ENCODE results near the gene PRKAR2B.
"Not testable (repeated sequence)": the region's sequence is repeated elsewhere in the genome, so short reads cannot be mapped to it uniquely, and the experiment has no call there.

PRKAR2B gene

DNA sequence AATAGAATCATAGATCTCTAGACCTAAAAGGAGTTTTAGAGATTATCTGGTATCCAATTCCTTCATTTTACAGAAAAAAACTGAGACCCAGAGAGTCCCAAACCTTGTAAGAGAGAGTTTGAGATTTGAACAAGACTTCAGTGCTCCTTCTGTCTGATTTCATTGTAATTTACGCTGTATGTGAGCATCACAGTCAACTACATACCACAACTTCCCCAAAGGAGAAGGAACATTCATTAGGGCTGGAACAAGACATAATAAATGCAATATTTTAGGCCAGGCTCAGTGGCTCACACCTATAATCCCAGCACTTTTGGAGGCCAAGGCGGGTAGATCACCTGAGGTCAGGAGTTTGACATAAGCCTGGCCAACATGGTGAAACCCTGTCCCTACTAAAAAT is 17.3 kb upstream of the PRKAR2B start:
- DNase-seq (ENCODE audit: low read depth in 2 of 2) = no peak

DNA sequence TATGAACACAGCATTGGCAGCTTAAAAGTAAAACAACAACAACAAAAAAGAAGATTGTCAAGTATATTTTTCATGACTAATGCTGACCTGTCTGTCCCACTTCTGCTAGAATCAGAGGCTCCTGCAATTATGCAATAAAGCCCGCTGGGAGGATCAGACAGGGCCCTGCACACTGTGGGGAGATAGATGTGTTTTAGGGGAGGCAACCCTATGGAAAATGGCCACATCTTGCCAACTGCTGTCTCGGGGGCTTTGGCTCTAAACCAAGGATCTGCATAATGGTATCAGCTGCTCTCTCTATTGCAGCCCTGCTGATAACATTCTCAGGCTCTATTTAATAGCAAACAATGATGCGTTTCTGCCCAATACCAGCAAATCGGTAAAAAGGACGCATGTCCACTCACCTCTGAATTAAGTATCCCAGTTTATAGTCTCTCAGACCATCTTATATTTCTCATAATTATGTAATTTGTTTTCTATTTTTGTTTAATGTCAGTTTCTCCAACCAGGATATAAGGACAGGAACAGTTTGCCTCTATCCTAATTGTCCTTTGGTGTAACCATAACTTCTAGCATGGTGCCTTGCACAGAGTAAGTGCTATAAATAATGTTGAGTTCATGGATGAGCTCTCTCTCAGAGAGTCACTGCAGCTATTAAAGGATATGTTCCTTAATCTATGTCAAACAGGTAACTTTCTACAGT is 15.3 kb upstream of the PRKAR2B start:
- no peak for DNase-seq (ENCODE audit: low read depth in 2 of 2)

- no peak for DNase-seq (ENCODE audit: low read depth in 2 of 2)
Observed at GRCh38 chr7:107029764-107030286, 14.7 kb upstream of the PRKAR2B start.

DNA sequence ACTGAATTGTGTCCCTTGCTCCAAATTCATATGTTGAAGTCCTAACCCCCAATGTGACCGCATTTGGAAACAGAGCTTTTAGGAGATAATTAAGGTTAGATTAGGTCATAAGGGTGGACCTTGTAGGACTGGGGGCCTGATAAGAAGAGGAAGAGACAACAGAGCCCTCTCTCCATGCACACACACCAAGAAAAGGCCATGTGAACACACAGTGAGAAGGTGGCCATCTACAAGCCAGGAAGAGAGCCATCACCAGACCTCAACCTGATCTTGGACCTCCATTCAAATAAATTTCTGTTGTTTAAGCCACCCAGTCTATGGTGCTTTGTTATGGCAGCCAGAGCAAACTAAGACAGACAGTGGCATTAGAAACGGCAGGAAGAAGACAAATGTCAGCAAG is 12.5 kb upstream of the PRKAR2B start:
- DNase-seq (ENCODE audit: low read depth in 2 of 2) = no peak

- DNase-seq (ENCODE audit: low read depth in 2 of 2) = no peak
Observed at GRCh38 chr7:107032720-107033438, 11.6 kb upstream of the PRKAR2B start.

GRCh38 chr7:107034553-107034952 is 10.0 kb upstream of the PRKAR2B start:
- no peak for DNase-seq (ENCODE audit: low read depth in 2 of 2)

- DNase-seq (ENCODE audit: low read depth in 2 of 2) = no peak
Observed at GRCh38 chr7:107035446-107035845, 9.1 kb upstream of the PRKAR2B start.

DNA sequence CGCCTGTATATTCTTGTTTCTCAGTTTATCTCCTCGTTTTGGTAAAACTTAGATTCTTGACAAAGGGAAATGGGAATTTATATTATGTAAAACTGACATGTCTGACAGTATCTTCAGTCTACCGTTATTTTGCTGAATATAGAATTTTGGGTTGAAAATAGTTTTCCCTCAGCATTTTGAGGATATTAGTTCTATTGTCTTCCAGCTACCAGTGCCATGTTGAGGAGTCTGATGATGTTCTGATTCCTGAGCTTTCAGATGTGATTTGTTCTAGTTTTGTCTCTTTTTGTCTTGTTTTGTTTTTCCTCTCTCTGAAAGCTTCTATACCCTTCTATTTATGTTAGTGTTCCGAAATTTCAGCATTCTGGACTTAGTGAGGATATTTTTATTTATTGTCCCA is 8.0 kb upstream of the PRKAR2B start:
- DNase-seq (ENCODE audit: low read depth in 2 of 2) = no peak

- DNase-seq (ENCODE audit: low read depth in 2 of 2) = no peak
Observed at GRCh38 chr7:107037717-107038603, 6.5 kb upstream of the PRKAR2B start.

GRCh38 chr7:107039199-107039900 is 5.2 kb upstream of the PRKAR2B start:
- no peak for DNase-seq (ENCODE audit: low read depth in 2 of 2)

DNA sequence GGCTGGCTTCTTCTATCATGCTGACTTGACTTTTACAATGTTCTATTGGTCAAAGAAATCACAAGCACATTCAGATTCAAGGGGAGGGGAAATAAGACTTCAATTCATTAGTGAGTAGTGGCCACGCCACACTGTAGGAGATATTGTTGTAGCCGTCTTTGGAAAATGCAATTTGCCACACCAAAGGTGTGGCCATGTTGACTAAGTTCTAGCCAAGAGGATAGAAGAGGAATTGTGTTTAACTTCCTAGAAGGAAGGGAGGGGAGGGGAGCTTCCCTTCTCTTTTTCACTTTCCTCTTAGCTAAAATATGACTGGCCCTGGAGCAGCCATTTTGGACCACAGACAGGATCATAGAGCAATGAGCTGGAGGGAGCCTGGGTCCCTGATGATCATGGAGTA is 3.4 kb upstream of the PRKAR2B start:
- DNase-seq (ENCODE audit: low read depth in 2 of 2) = no peak

DNA sequence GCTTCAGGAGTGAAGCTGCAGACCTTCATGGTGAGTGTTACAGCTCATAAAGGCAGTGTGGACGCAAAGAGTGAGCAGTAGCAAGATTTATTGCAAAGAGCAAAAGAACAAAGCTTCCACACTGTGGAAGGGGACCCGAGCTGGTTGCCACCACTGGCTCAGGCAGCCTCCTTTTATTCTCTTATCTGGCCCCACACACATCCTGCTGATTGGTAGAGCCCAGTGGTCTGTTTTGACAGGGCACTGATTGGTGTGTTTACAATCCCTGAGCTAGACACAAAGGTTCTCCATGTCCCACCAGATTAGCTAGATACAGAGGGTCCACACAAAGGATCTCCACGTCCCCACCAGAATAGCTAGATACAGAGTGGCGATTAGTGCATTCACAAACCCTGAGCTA is 2.7 kb upstream of the PRKAR2B start:
- DNase-seq (ENCODE audit: low read depth in 2 of 2) = not testable (repeated sequence)

- not testable (repeated sequence) for DNase-seq (ENCODE audit: low read depth in 2 of 2)
Observed at GRCh38 chr7:107042326-107042910, 2.1 kb upstream of the PRKAR2B start.

- DNase-seq (ENCODE audit: low read depth in 2 of 2) = no peak
Observed at GRCh38 chr7:107043491-107043890, 1.0 kb upstream of the PRKAR2B start.

DNA sequence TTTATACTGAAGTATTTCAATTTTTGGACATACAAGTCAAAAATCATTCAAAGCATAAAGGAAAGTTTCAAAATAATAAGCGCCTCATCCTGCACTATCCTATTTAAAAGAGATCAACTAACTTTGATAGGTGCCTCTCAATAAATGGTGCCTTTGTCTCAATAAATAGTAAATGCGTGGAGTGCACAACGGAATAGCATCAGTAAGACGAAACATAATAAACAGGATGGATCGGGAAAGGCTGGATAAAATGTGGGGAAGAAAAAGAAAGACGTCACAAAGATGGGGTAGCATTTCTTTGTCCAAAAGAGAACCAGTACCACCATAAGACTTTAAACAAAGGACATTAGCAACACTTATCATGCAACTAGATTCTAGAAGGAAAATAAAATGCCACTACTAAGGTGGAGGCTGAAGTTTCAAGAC is 571 bp upstream of the PRKAR2B start:
- DNase-seq (ENCODE audit: low read depth in 2 of 2) = no peak

GRCh38 chr7:107045195-107045960 is 873 bp downstream of the PRKAR2B start:
- no peak for DNase-seq (ENCODE audit: low read depth in 2 of 2)

DNA sequence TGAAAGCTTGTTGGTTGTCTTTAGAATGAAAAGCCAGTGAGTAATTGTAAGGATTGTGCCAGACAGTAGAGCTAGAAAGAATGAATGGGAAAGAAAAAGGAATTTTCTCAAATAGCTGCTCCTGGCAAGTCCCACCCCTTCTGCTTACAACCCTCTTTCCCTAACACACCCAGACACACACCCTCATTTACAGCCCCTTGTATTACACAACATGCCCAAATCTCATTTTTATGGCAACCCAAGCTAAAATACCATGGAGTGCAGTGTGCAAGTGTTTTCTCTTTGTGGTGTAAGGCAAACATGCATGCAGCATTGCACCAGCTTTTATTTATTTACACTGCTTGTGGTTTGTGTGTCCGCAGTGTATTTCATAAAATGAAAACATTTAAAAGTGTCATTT is 1.5 kb downstream of the PRKAR2B start:
- DNase-seq (ENCODE audit: low read depth in 2 of 2) = no peak

- DNase-seq (ENCODE audit: low read depth in 2 of 2) = no peak
Observed at GRCh38 chr7:107046491-107047259, 2.2 kb downstream of the PRKAR2B start.

GRCh38 chr7:107047902-107048782 is 3.6 kb downstream of the PRKAR2B start:
- DNase-seq (ENCODE audit: low read depth in 2 of 2) = no peak
